ENCODE data around the gene HNRNPK.

Gene HNRNPK

GRCh38 chr9:84002344-84002743 is 22.3 kb upstream of the HNRNPK start:
- no peaks in the 10 kb centered on the region for H3K9me3 ChIP-seq (ENCODE audit: severe bottlenecking)
- H3K27ac ChIP-seq (ENCODE audit: poor library complexity, severe bottlenecking), result no peak overlapping the region
- H3K36me3 ChIP-seq (ENCODE audit: low read depth), result peaks cover 36% of the 10 kb centered on the region
- no peak for TF ChIP-seq CTCF (IDR thresholded peaks at IDR 0.05; ENCODE audit: poor library complexity, severe bottlenecking)
- H3K4me1 ChIP-seq (ENCODE audit: insufficient read depth, poor library complexity, severe bottlenecking), result peaks cover 6% of the 10 kb centered on the region
- no peak for ATAC-seq (ENCODE audit: low read depth)
- no peak overlapping the region for H3K4me3 ChIP-seq (ENCODE audit: severe bottlenecking)
- DNase-seq (ENCODE audit: low spot score), result no peak
- H3K27me3 ChIP-seq (ENCODE audit: insufficient read depth, poor library complexity, severe bottlenecking), result no peaks in the 10 kb centered on the region

- Histone ChIP-seq H3K9me3 (ENCODE audit: severe bottlenecking) (no peaks in the 10 kb centered on the region), H3K27ac (ENCODE audit: poor library complexity, severe bottlenecking) (no peak overlapping the region), H3K4me3 (ENCODE audit: severe bottlenecking) (no peak overlapping the region), H3K4me1 (ENCODE audit: insufficient read depth, poor library complexity, severe bottlenecking) (peaks cover 6% of the 10 kb centered on the region), H3K36me3 (ENCODE audit: low read depth) (peaks cover 36% of the 10 kb centered on the region), H3K27me3 (ENCODE audit: insufficient read depth, poor library complexity, severe bottlenecking) (no peaks in the 10 kb centered on the region)
- ATAC-seq (ENCODE audit: low read depth), result no peak
- TF ChIP-seq CTCF (IDR thresholded peaks at IDR 0.05; ENCODE audit: poor library complexity, severe bottlenecking), result no peak
- no peak for DNase-seq (ENCODE audit: low spot score)
Measured at GRCh38 chr9:84001621-84002020, 21.6 kb upstream of the HNRNPK start.

- Histone ChIP-seq H3K4me3 (ENCODE audit: severe bottlenecking) (no peak overlapping the region), H3K36me3 (ENCODE audit: low read depth) (peaks cover 36% of the 10 kb centered on the region), H3K4me1 (ENCODE audit: insufficient read depth, poor library complexity, severe bottlenecking) (peaks cover 6% of the 10 kb centered on the region), H3K27ac (ENCODE audit: poor library complexity, severe bottlenecking) (no peak overlapping the region), H3K27me3 (ENCODE audit: insufficient read depth, poor library complexity, severe bottlenecking) (no peaks in the 10 kb centered on the region), H3K9me3 (ENCODE audit: severe bottlenecking) (no peaks in the 10 kb centered on the region)
- DNase-seq (ENCODE audit: low spot score) (no peak), ATAC-seq (ENCODE audit: low read depth) (no peak)
- no peak for TF ChIP-seq CTCF (IDR thresholded peaks at IDR 0.05; ENCODE audit: poor library complexity, severe bottlenecking)
Measured at GRCh38 chr9:84000186-84000585, 20.2 kb upstream of the HNRNPK start.

GRCh38 chr9:83999141-83999918 is 19.3 kb upstream of the HNRNPK start:
- H3K27ac ChIP-seq (ENCODE audit: poor library complexity, severe bottlenecking), result no peak overlapping the region
- H3K4me1 ChIP-seq (ENCODE audit: insufficient read depth, poor library complexity, severe bottlenecking), result peaks cover 6% of the 10 kb centered on the region
- H3K9me3 ChIP-seq (ENCODE audit: severe bottlenecking), result no peaks in the 10 kb centered on the region
- no peak for TF ChIP-seq CTCF (IDR thresholded peaks at IDR 0.05; ENCODE audit: poor library complexity, severe bottlenecking)
- no peak for ATAC-seq (ENCODE audit: low read depth)
- DNase-seq (ENCODE audit: low spot score), result no peak
- peaks cover 36% of the 10 kb centered on the region for H3K36me3 ChIP-seq (ENCODE audit: low read depth)
- H3K4me3 ChIP-seq (ENCODE audit: severe bottlenecking), result no peak overlapping the region
- no peaks in the 10 kb centered on the region for H3K27me3 ChIP-seq (ENCODE audit: insufficient read depth, poor library complexity, severe bottlenecking)

GRCh38 chr9:83996126-83996525 is 16.1 kb upstream of the HNRNPK start:
- no peak for TF ChIP-seq CTCF (IDR thresholded peaks at IDR 0.05; ENCODE audit: poor library complexity, severe bottlenecking)
- Histone ChIP-seq H3K27ac (ENCODE audit: poor library complexity, severe bottlenecking) (no peak overlapping the region), H3K4me3 (ENCODE audit: severe bottlenecking) (no peak overlapping the region), H3K27me3 (ENCODE audit: insufficient read depth, poor library complexity, severe bottlenecking) (no peaks in the 10 kb centered on the region), H3K9me3 (ENCODE audit: severe bottlenecking) (no peaks in the 10 kb centered on the region), H3K4me1 (ENCODE audit: insufficient read depth, poor library complexity, severe bottlenecking) (no peaks in the 10 kb centered on the region), H3K36me3 (ENCODE audit: low read depth) (peaks cover 19% of the 10 kb centered on the region)
- ATAC-seq (ENCODE audit: low read depth), result no peak
- no peak for DNase-seq (ENCODE audit: low spot score)
